Measurements from ENCODE around the gene MITF. TPM values are rescaled to one million over a fixed set of nuclear protein-coding genes. Genes with fewer than 3 reads are reported as not detected.
"Not testable (repeated sequence)": the region's sequence is repeated elsewhere in the genome, so short reads cannot be mapped to it uniquely, and the experiment has no call there.

MITF gene
- total RNA-seq, 2 experiments from 2014 or later = 1.4 to 1.6 TPM

GRCh38 chr3:69902386-69902785 lies 163.1 kb downstream of the MITF start:
- Mint-ChIP-seq H3K4me1 (no peaks in the 10 kb centered on the region), H3K27me3 (peaks cover 3% of the 10 kb centered on the region), H3K4me3 (no peak overlapping the region), H3K9me3 (no peaks in the 10 kb centered on the region), H3K36me3 (no peaks in the 10 kb centered on the region), H3K27ac (no peak overlapping the region)
- ATAC-seq (ENCODE audit: low read depth) (no peak), DNase-seq (no peak)
- POLR2A ChIA-PET = no interaction called here

DNA sequence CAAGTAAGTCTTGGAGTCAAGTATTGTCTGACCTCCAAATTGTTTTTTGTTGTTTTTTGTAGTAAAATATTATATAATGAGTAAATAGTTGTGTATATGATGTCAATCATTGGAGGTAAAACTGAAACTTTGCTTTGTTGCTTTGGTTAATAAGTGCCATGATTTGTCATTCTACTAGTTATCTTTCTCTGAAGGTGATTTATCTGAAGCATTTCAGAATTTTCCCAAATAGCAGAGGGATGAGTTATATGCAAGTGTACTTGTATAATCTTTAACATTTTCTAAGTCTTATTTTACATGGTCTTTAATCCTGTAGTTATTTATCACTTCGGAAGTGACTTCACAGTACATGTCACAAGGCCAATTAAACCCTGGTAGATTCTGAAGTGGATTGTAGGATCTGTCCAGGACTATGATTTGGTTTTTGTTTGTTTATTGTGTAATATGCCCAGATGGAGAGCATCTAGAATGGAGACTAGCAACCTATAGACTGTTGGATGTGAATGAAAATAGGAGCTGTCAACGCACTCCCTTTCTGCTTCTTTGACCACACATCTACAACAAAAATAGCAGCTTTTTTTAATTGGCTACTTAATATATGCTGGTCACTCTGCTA lies 167.2 kb downstream of the MITF start:
- no peaks in the 10 kb centered on the region for H3K36me3 Mint-ChIP-seq
- no peak overlapping the region for H3K4me3 Mint-ChIP-seq
- no peaks in the 10 kb centered on the region for H3K4me1 Mint-ChIP-seq
- POLR2A ChIA-PET = no interaction called here
- H3K27me3 Mint-ChIP-seq = no peaks in the 10 kb centered on the region
- H3K9me3 Mint-ChIP-seq = peaks cover 2% of the 10 kb centered on the region
- ATAC-seq (ENCODE audit: low read depth) (no peak), DNase-seq (no peak)
- H3K27ac Mint-ChIP-seq = no peak overlapping the region

DNA sequence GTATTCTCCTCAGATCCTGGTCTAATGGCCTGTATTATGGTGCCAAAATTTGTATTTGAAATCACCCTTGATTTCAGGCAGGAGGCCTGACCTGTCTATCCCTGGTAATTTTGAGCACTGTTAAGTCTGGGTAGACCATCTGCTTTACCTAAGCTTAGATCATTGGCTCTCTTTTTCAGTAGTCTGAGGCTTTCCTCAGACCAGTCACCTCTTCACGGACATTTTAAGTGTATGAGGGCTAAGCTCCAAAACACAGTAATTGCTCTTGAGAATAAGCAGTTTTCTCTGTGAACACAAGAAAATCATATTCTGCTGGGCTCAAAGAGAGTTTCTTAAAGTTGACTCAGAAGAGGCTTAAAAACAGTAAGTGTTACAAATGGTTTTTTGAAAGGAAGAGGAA lies 168.3 kb downstream of the MITF start:
- H3K4me3 Mint-ChIP-seq = no peak overlapping the region
- H3K36me3 Mint-ChIP-seq = no peaks in the 10 kb centered on the region
- DNase-seq = no peak
- no peak overlapping the region for H3K27ac Mint-ChIP-seq
- H3K9me3 Mint-ChIP-seq = peaks cover 2% of the 10 kb centered on the region
- ATAC-seq (ENCODE audit: low read depth) = no peak
- POLR2A ChIA-PET = no interaction called here
- no peaks in the 10 kb centered on the region for H3K4me1 Mint-ChIP-seq
- no peaks in the 10 kb centered on the region for H3K27me3 Mint-ChIP-seq

- DNase-seq; POLR2A ChIA-PET; H3K27ac Mint-ChIP-seq; H3K4me1 Mint-ChIP-seq; H3K36me3 Mint-ChIP-seq; H3K9me3 Mint-ChIP-seq; ATAC-seq (ENCODE audit: low read depth); H3K27me3 Mint-ChIP-seq; H3K4me3 Mint-ChIP-seq: not testable (repeated sequence)
Measured at GRCh38 chr3:69909859-69910258, 170.6 kb downstream of the MITF start.

- Mint-ChIP-seq H3K27ac (no peak overlapping the region), H3K4me1 (no peaks in the 10 kb centered on the region), H3K9me3 (peaks cover 2% of the 10 kb centered on the region), H3K4me3 (no peak overlapping the region), H3K27me3 (peaks cover 2% of the 10 kb centered on the region), H3K36me3 (no peaks in the 10 kb centered on the region)
- POLR2A ChIA-PET = no interaction called here
- DNase-seq (no peak), ATAC-seq (ENCODE audit: low read depth) (no peak)
Measured at GRCh38 chr3:69913422-69913821, 174.2 kb downstream of the MITF start.

GRCh38 chr3:69914395-69914794 lies 175.1 kb downstream of the MITF start:
- Mint-ChIP-seq H3K9me3 (no peaks in the 10 kb centered on the region), H3K27ac (no peak overlapping the region), H3K27me3 (peaks cover 2% of the 10 kb centered on the region), H3K4me3 (no peak overlapping the region), H3K36me3 (no peaks in the 10 kb centered on the region), H3K4me1 (no peaks in the 10 kb centered on the region)
- DNase-seq (no peak), ATAC-seq (ENCODE audit: low read depth) (no peak)
- POLR2A ChIA-PET = no interaction called here

GRCh38 chr3:69915726-69916125 lies 176.5 kb downstream of the MITF start:
- no peak overlapping the region for H3K27ac Mint-ChIP-seq
- ATAC-seq (ENCODE audit: low read depth) (no peak), DNase-seq (no peak)
- no peak overlapping the region for H3K4me3 Mint-ChIP-seq
- H3K27me3 Mint-ChIP-seq = peaks cover 2% of the 10 kb centered on the region
- H3K4me1 Mint-ChIP-seq = no peaks in the 10 kb centered on the region
- POLR2A ChIA-PET = no interaction called here
- no peaks in the 10 kb centered on the region for H3K36me3 Mint-ChIP-seq
- no peaks in the 10 kb centered on the region for H3K9me3 Mint-ChIP-seq

GRCh38 chr3:69920009-69920408 lies 180.7 kb downstream of the MITF start:
- H3K4me3 Mint-ChIP-seq; DNase-seq; H3K27me3 Mint-ChIP-seq; H3K9me3 Mint-ChIP-seq; H3K36me3 Mint-ChIP-seq; POLR2A ChIA-PET; H3K4me1 Mint-ChIP-seq; H3K27ac Mint-ChIP-seq; ATAC-seq (ENCODE audit: low read depth): not testable (repeated sequence)

DNA sequence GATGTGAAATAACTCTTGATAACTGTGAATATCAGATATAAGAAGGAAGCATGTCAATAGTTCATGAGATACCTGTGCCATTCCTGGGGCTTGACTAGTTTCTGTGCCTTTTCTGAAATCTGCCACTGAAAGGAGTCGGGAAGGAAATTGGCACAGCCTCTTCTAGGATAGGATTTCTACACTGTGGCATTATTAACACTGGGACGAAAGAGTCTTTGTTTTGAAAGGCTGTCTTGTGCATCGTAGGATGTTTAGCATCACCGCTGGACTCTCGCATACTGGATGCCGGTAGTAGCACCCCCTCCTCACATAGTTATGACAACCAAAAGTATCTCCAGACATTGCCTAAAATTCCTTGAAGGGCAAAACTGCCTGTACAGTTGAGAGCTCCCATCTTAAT lies 182.4 kb downstream of the MITF start:
- Mint-ChIP-seq H3K9me3 (no peaks in the 10 kb centered on the region), H3K27me3 (peaks cover 2% of the 10 kb centered on the region), H3K27ac (no peak overlapping the region), H3K4me3 (no peak overlapping the region), H3K4me1 (no peaks in the 10 kb centered on the region), H3K36me3 (no peaks in the 10 kb centered on the region)
- POLR2A ChIA-PET = no interaction called here
- no peak for DNase-seq
- no peak for ATAC-seq (ENCODE audit: low read depth)

GRCh38 chr3:69922521-69923000 lies 183.3 kb downstream of the MITF start:
- no peak overlapping the region for H3K4me3 Mint-ChIP-seq
- no peak overlapping the region for H3K27ac Mint-ChIP-seq
- POLR2A ChIA-PET = no interaction called here

GRCh38 chr3:69925506-69925905 lies 186.2 kb downstream of the MITF start:
- ATAC-seq (ENCODE audit: low read depth) (no peak), DNase-seq (no peak)
- no peaks in the 10 kb centered on the region for H3K9me3 Mint-ChIP-seq
- no peaks in the 10 kb centered on the region for H3K27me3 Mint-ChIP-seq
- H3K27ac Mint-ChIP-seq = no peak overlapping the region
- no peaks in the 10 kb centered on the region for H3K36me3 Mint-ChIP-seq
- POLR2A ChIA-PET = no interaction called here
- no peaks in the 10 kb centered on the region for H3K4me1 Mint-ChIP-seq
- no peak overlapping the region for H3K4me3 Mint-ChIP-seq

More at GRCh38 chr3:69922521-69923000, 183.3 kb downstream of the MITF start:
- Mint-ChIP-seq H3K27me3 (no peaks in the 10 kb centered on the region), H3K9me3 (no peaks in the 10 kb centered on the region), H3K4me1 (no peaks in the 10 kb centered on the region), H3K36me3 (no peaks in the 10 kb centered on the region)
- DNase-seq (no peak), ATAC-seq (ENCODE audit: low read depth) (no peak)

GRCh38 chr3:69926385-69926784 lies 187.1 kb downstream of the MITF start:
- POLR2A ChIA-PET = no interaction called here
- DNase-seq (no peak), ATAC-seq (ENCODE audit: low read depth) (no peak)
- no peaks in the 10 kb centered on the region for H3K27me3 Mint-ChIP-seq
- no peak overlapping the region for H3K27ac Mint-ChIP-seq
- no peak overlapping the region for H3K4me3 Mint-ChIP-seq
- H3K36me3 Mint-ChIP-seq = no peaks in the 10 kb centered on the region
- H3K9me3 Mint-ChIP-seq = no peaks in the 10 kb centered on the region
- no peaks in the 10 kb centered on the region for H3K4me1 Mint-ChIP-seq

DNA sequence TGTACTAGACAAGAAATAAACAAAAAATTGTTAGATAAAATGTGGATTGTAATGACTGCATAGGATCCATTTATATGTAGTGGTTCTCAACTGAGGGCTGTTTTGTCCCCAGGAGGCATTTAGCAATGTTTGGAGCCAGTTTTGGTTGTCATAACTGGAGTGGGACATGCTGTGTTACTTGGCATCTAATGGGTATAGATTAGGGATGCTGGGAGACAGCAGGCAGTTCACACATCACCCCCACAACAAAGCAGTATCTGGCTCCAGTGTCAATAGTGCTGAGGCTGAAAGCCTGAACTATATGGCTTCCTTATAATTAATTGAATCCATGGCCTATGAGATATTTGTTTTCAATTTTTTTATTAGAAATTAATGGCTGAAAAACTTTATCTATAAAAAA lies 188.3 kb downstream of the MITF start:
- no peak overlapping the region for H3K4me3 Mint-ChIP-seq
- DNase-seq (no peak), ATAC-seq (ENCODE audit: low read depth) (no peak)
- H3K9me3 Mint-ChIP-seq = no peaks in the 10 kb centered on the region
- no peaks in the 10 kb centered on the region for H3K27me3 Mint-ChIP-seq
- H3K4me1 Mint-ChIP-seq = no peaks in the 10 kb centered on the region
- POLR2A ChIA-PET = no interaction called here
- H3K36me3 Mint-ChIP-seq = no peaks in the 10 kb centered on the region
- no peak overlapping the region for H3K27ac Mint-ChIP-seq

- ATAC-seq (ENCODE audit: low read depth) (no peak), DNase-seq (no peak)
- no peaks in the 10 kb centered on the region for H3K27me3 Mint-ChIP-seq
- POLR2A ChIA-PET = no interaction called here
- no peak overlapping the region for H3K27ac Mint-ChIP-seq
- no peaks in the 10 kb centered on the region for H3K4me1 Mint-ChIP-seq
- no peaks in the 10 kb centered on the region for H3K36me3 Mint-ChIP-seq
- H3K9me3 Mint-ChIP-seq = no peaks in the 10 kb centered on the region
- H3K4me3 Mint-ChIP-seq = no peak overlapping the region
Measured at GRCh38 chr3:69929019-69929418, 189.8 kb downstream of the MITF start.

GRCh38 chr3:69930564-69930963 lies 191.3 kb downstream of the MITF start:
- H3K4me3 Mint-ChIP-seq = no peak overlapping the region
- no peaks in the 10 kb centered on the region for H3K27me3 Mint-ChIP-seq
- no peak for DNase-seq
- H3K27ac Mint-ChIP-seq = no peak overlapping the region
- no peaks in the 10 kb centered on the region for H3K4me1 Mint-ChIP-seq
- POLR2A ChIA-PET = no interaction called here
- no peak for ATAC-seq (ENCODE audit: low read depth)
- no peaks in the 10 kb centered on the region for H3K36me3 Mint-ChIP-seq
- no peaks in the 10 kb centered on the region for H3K9me3 Mint-ChIP-seq

Measured in activated naive CD8-positive, alpha-beta T cell treated with anti-CD3 and anti-CD28 coated beads, Interleukin-2, amount 10 ng/mL, durations not matched to agents 7 days and 5 days (primary cell).